Measurements from ENCODE around the gene PRIMA1. TPM values are rescaled to one million over a fixed set of nuclear protein-coding genes. Genes with fewer than 3 reads are reported as not detected.

PRIMA1 gene
- total RNA-seq, 1 experiment from 2014 or later = 2.3 TPM

DNA sequence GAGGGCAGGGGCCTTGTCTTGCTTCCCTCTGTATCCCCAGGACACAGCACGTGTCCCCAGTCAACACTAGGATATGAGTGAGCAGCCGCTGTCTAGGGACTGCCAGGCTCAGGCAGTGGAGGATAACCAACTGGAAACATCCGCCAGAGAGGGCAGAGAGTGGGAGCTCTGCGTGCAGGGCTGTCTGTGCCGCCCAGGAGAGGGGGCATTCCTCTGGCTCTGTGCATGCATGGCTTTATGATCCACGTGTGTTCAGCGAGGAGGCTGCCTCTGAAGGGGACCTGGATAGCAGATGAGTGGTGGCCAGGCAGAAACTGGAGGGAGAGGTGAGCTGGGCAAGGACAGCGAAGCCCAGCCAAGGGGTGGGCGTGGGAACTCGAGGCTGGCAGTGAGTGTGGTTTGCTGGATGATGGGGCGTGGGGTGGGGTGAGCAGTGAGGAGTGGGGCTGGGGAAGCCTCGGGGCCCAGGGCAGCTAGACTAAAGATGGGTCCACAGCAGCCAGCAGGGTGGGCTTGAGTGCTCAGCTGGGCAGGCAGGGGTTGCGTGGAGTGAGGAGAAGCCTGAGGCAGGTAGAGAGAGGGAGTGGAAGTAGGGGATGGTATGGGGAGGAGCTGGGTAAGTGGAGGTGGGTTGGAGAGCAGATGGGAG, 72.9 kb downstream of the PRIMA1 start:
- Histone ChIP-seq H2BK20ac (ENCODE audit: low read depth, low read length, poor library complexity, severe bottlenecking) (no peak overlapping the region), H3K14ac (ENCODE audit: insufficient read depth, low read length) (no peak overlapping the region), H2BK5ac (ENCODE audit: insufficient read length, low read length) (no peak overlapping the region), H2AFZ (ENCODE audit: low read length) (no peak overlapping the region), H3K23ac (ENCODE audit: insufficient read length, low read depth, low read length) (no peak overlapping the region), H3K9ac (ENCODE audit: extremely low read depth, insufficient read length, low read length) (no peak overlapping the region), H3K79me2 (ENCODE audit: insufficient read depth, low read length) (no peaks in the 10 kb centered on the region), H4K5ac (ENCODE audit: insufficient read length, low read depth, low read length) (no peak overlapping the region), H4K8ac (replicated peaks; ENCODE audit: insufficient read length, low read depth, low read length) (no peak overlapping the region), H2BK120ac (ENCODE audit: low read depth, low read length, poor library complexity, severe bottlenecking) (no peak overlapping the region), H3K27me3 (ENCODE audit: insufficient read depth, low read length) (no peaks in the 10 kb centered on the region), H3K4me1 (ENCODE audit: insufficient read depth, low read length) (no peaks in the 10 kb centered on the region; the same call in 1 of the 2 replicates), H3K79me1 (ENCODE audit: insufficient read depth, low read depth, low read length, poor library complexity, severe bottlenecking) (no peaks in the 10 kb centered on the region), H3K4me2 (ENCODE audit: insufficient read depth, insufficient read length, low read length) (no peak overlapping the region), H3K23me2 (ENCODE audit: insufficient read length, low read depth, low read length, poor library complexity, severe bottlenecking) (no peaks in the 10 kb centered on the region), H3K4ac (ENCODE audit: low read depth, low read length) (no peak overlapping the region), H3K56ac (ENCODE audit: insufficient read length, low read depth, low read length) (no peak overlapping the region), H3K9me3 (ENCODE audit: control insufficient read depth, low read depth, low read length) (no peaks in the 10 kb centered on the region), H3K27ac (ENCODE audit: insufficient read length, low read depth, low read length) (no peak overlapping the region), H2BK12ac (ENCODE audit: insufficient read length, low read depth, low read length) (no peak overlapping the region), H4K91ac (ENCODE audit: insufficient read length, low read depth, low read length) (no peak overlapping the region), H3K18ac (ENCODE audit: insufficient read length, low read depth, low read length) (no peak overlapping the region), H2BK15ac (ENCODE audit: low read depth, low read length) (no peak overlapping the region), H3T11ph (ENCODE audit: low read length) (no peak overlapping the region), H4K20me1 (ENCODE audit: control insufficient read depth, insufficient read depth, insufficient read length) (no peaks in the 10 kb centered on the region), H2AK5ac (ENCODE audit: insufficient read length, low read length) (no peak overlapping the region)
- H3K9me3 Mint-ChIP-seq = no peaks in the 10 kb centered on the region
- DNase-seq = no peak
- H3K27me3 Mint-ChIP-seq (ENCODE audit: low read depth) = no peaks in the 10 kb centered on the region; the same call in none of the 2 replicates
- no peak overlapping the region for H3K4me3 Mint-ChIP-seq
- H3K4me1 Mint-ChIP-seq = peaks cover 23 to 24% of the 10 kb centered on the region in 2 experiments
- TF ChIP-seq, protein P1, sequence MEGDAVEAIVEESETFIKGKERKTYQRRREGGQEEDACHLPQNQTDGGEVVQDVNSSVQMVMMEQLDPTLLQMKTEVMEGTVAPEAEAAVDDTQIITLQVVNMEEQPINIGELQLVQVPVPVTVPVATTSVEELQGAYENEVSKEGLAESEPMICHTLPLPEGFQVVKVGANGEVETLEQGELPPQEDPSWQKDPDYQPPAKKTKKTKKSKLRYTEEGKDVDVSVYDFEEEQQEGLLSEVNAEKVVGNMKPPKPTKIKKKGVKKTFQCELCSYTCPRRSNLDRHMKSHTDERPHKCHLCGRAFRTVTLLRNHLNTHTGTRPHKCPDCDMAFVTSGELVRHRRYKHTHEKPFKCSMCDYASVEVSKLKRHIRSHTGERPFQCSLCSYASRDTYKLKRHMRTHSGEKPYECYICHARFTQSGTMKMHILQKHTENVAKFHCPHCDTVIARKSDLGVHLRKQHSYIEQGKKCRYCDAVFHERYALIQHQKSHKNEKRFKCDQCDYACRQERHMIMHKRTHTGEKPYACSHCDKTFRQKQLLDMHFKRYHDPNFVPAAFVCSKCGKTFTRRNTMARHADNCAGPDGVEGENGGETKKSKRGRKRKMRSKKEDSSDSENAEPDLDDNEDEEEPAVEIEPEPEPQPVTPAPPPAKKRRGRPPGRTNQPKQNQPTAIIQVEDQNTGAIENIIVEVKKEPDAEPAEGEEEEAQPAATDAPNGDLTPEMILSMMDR (conservative IDR thresholded peaks at IDR 0.05) = no peak
- H3K27ac Mint-ChIP-seq = no peak overlapping the region; a peak in 2 of 7 replicates
- H3K36me3 Mint-ChIP-seq (ENCODE audit: insufficient read depth in 1 of 3, low read depth in 3 of 3) = no peaks in the 10 kb centered on the region
- WGBS (ENCODE audit: extremely low coverage, insufficient read length, low lambda C conversion rate) = no CpG with 5 or more reads among the region's 13 CpGs

Measured in H9 (cell line).